Islet of Langerhans (tissue), 1 donor: Measurements from ENCODE around the gene LRRK1.

Experiments used
- FAIRE-seq: peaks from one replicate; lab custom pipeline; 2011; peaks lifted over from hg19 to GRCh38; lab: Jason Lieb, UNC

Gene LRRK1

GRCh38 chr15:101045835-101046691, 126.9 kb downstream of the LRRK1 start:
- no peak for FAIRE-seq

- no peak for FAIRE-seq
Observed at GRCh38 chr15:101046826-101047225, 127.7 kb downstream of the LRRK1 start.

GRCh38 chr15:101047301-101047781, 128.2 kb downstream of the LRRK1 start:
- FAIRE-seq = no peak

- FAIRE-seq = no peak
Observed at GRCh38 chr15:101048176-101048575, 129.0 kb downstream of the LRRK1 start.

- no peak for FAIRE-seq
Observed at GRCh38 chr15:101048581-101049030, 129.4 kb downstream of the LRRK1 start.

- FAIRE-seq = no peak
Observed at GRCh38 chr15:101049282-101049681, 130.1 kb downstream of the LRRK1 start.

- no peak for FAIRE-seq
Observed at GRCh38 chr15:101049856-101050622, 130.9 kb downstream of the LRRK1 start.

- no peak for FAIRE-seq
Observed at GRCh38 chr15:101050623-101051290, 131.6 kb downstream of the LRRK1 start.

- no peak for FAIRE-seq
Observed at GRCh38 chr15:101051291-101052030, 132.3 kb downstream of the LRRK1 start.

- no peak for FAIRE-seq
Observed at GRCh38 chr15:101052031-101052620, 133.0 kb downstream of the LRRK1 start.

- FAIRE-seq = no peak
Observed at GRCh38 chr15:101052681-101053121, 133.5 kb downstream of the LRRK1 start.

- FAIRE-seq = no peak
Observed at GRCh38 chr15:101053261-101053660, 134.1 kb downstream of the LRRK1 start.

- no peak for FAIRE-seq
Observed at GRCh38 chr15:101054116-101054515, 135.0 kb downstream of the LRRK1 start.

- no peak for FAIRE-seq
Observed at GRCh38 chr15:101054991-101055390, 135.8 kb downstream of the LRRK1 start.

- FAIRE-seq = no peak
Observed at GRCh38 chr15:101055411-101055810, 136.3 kb downstream of the LRRK1 start.

- FAIRE-seq = no peak
Observed at GRCh38 chr15:101056366-101057334, 137.5 kb downstream of the LRRK1 start.

GRCh38 chr15:101057841-101058407, 138.8 kb downstream of the LRRK1 start:
- FAIRE-seq = no peak

GRCh38 chr15:101058735-101059134, 139.6 kb downstream of the LRRK1 start:
- FAIRE-seq = no peak

GRCh38 chr15:101059381-101060341, 140.5 kb downstream of the LRRK1 start:
- no peak for FAIRE-seq
